Measurements from ENCODE around the gene AHCYL2.
"Not testable (repeated sequence)": the region's sequence is repeated elsewhere in the genome, so short reads cannot be mapped to it uniquely, and the experiment has no call there.

AHCYL2 gene

GRCh38 chr7:129458171-129458570 is 233.3 kb downstream of the AHCYL2 start:
- no peak for DNase-seq

DNA sequence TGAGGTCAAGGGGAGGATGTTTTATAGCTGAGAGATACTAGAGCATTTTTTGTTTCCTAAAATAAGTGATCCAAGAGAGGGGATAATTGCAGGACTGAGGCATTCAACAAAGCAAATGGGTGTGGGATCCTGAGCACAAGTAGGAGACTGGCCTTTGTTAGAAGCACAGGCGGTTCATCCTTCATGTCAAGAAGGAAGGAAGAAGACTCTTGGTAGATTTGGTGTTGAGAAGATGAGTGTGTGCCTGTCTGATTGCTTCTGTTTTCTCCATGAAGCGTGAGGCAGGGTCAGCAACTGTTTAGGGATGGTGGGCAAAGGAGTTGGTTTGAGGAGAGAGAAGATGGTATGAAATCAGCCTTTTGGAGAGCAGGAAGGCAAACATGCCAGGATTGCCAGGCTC is 237.0 kb downstream of the AHCYL2 start:
- DNase-seq, result no peak

GRCh38 chr7:129462420-129462819 is 237.6 kb downstream of the AHCYL2 start:
- no peak for DNase-seq

DNA sequence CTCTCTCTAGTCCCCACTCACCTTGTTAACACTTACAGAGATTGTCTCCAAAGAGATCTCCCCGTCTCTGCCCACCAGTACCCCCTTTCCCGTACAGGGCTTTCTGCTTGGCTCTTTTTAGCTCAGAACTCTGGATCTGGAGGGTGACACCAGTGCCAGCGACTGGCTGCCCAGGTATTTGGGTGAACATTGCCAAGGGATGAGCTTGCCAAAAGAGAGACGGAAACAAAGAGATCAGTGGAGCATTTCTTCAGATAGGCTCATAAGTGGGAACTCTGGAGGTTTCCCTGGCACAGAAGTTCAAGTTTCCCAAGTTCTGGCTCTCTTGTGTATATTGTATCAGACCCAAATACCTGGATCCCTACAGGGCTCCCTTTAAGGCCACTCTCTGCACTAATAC is 239.4 kb downstream of the AHCYL2 start:
- no peak for DNase-seq

- DNase-seq, result no peak
These were observed 240.2 kb downstream of the AHCYL2 start for GRCh38 chr7:129465080-129465479.

- no peak for DNase-seq
These were observed 242.0 kb downstream of the AHCYL2 start for GRCh38 chr7:129466796-129467195.

- DNase-seq, result no peak
These were observed 243.3 kb downstream of the AHCYL2 start for GRCh38 chr7:129468087-129468486.

GRCh38 chr7:129468547-129468946 is 243.7 kb downstream of the AHCYL2 start:
- DNase-seq, result no peak

DNA sequence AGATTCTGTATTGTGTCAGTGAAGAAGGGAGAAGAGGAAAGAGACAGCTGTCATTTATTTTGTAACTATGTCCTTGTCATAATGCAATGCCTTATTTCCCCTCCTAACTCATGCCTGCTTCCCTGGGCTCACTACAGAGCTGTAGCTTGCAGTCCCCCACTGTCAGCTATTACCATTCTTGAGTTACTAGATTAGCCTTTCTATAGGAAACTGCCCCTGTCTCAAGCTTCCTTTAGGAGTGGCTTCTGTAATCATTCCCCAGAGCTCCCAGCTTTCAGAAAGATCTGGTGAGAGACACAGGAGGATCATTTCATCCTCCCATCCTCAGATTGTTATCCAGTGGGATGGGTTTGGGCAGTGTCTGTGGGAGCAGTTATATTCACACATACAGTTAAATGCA is 245.1 kb downstream of the AHCYL2 start:
- DNase-seq, result no peak

- no peak for DNase-seq
These were observed 245.6 kb downstream of the AHCYL2 start for GRCh38 chr7:129470411-129470810.

DNA sequence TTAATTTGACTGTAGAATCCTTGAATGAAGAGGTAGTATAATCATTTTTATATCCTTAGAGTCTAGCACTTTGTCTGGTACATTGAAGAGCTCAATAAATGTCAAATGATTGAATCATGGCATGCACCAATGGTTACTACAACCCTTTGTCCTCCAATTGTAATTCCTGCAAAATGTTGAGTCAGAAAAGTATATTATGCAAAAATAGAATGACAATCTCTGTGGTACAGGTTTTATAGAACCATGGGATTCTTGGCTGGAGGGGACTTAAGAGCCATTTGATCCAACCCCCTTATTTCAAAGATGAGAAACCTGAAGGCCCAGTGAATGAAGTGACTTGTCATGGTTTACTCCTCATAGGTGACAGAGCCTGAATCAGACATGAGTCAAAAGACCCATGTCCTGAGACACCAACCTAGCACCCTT is 246.6 kb downstream of the AHCYL2 start:
- DNase-seq, result no peak

- DNase-seq, result not testable (repeated sequence)
These were observed 251.1 kb downstream of the AHCYL2 start for GRCh38 chr7:129475931-129476330.

DNA sequence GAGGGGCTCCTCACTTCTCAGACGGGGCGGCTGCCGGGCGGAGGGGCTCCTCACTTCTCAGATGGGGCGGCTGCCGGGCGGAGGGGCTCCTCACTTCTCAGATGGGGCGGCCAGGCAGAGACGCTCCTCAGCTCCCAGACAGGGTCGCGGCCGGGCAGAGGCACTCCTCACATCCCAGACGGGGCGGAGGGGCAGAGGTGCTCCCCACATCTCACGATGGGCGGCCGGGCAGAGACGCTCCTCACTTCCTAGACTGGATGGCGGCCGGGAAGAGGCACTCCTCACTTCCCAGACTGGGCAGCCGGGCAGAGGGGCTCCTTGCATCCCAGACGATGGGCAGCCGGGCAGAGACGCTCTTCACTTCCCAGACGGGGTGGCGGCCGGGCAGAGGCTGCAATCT is 251.6 kb downstream of the AHCYL2 start:
- not testable (repeated sequence) for DNase-seq

All from DMS79 treated with DMSO at 0.1 percent for 48 hours (cell line).